ENCODE results near the gene SH3RF3. TPM values are rescaled to one million over a fixed set of nuclear protein-coding genes. Genes with fewer than 3 reads are reported as not detected.

SH3RF3 gene
- polyA plus RNA-seq, 4 donors = 4.5 to 6.4 (median 5.7) TPM

DNA sequence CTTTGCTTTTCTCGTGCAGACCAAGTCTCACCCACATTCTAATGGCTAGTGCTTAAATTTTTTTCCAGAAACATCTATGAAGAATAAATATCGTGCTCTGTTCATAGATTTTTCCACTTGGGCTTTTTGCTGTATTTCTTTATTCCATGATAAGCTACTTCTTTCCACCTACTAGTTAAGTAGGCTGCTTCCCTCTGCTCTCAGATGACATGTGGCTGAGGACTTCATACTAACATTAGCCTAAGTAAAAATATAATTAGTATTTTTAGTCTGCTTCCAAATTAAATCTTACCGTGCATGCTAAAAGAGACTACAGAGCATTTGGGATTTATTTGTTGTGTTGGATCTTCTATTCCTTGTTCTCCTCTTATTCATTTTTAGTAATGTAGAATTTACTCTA, 102.4 kb downstream of the SH3RF3 start:
- DNase-seq (ENCODE audit: low read depth in 4 of 4, low spot score in 2 of 4) = no peak

DNA sequence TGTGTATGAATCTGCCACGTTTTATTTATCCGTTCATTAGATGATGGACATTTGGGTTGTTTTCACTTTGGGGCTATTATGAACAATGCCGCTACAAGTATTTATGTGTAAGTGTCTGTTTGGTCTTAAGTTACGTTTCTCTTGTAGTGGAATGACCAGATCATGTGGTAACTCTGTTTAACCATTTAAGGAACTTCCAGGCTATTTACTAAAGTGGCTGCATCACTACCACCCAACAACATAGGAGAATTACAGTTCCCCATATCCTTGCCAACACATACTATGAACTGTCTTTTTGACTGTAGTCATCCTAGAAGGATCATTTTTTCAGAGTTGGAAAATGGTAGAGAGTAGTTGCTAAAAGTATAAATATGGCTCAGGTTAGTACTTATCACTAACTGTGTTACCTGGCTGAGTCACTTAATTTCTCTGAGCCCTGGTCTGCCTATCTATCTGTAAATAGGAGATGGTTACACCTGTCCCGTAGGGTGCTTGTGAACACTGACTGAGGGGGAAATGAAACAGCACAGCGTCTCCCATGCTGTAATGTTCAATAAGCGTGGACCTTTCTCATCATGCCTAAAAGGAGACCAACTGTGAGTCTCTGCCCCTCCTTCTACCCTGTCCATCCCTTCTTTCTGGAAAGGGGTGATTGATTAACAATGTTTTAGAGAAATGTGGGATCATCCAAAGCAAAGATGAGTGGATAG, 103.1 kb downstream of the SH3RF3 start:
- DNase-seq (ENCODE audit: low read depth in 4 of 4, low spot score in 2 of 4) = no peak

DNA sequence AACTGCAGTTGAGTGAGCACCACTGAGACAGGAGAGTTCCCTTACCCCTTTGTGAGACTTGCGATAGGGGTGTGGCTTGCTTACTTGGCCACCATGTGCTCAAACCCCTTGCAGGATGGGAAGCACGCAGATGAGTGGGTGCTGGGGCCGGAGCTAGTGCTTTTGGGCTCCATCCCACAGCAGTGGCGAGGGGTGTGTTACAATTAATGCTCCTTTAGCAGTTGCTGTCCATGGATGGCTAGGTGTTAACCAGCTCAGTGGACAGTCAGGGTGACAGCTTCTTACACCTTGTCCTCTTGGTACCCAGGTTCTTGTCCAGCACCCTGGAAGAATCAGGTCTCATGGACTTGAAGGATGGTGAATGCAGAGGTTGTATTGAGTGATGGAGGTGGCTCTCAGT, 103.9 kb downstream of the SH3RF3 start:
- DNase-seq (ENCODE audit: low read depth in 4 of 4, low spot score in 2 of 4) = no peak

DNA sequence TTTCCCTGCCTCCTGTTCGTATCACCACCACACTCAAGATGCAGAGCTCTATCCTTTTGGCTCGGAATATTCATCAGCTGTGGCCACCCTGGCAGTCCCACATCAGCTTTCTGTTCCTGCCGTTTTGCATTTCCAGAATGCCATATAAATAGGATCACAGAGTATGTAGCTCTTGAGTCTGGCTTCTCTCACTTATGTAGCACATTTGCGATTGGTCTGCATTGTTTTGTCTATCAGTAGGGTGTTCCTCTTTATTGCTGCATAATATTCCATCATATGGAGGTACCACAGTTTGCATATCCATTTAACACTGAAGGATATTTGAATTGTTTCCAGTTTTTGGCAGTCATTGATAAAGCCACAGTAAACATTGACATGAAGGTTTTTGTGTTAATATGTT, 104.6 kb downstream of the SH3RF3 start:
- DNase-seq (ENCODE audit: low read depth in 4 of 4, low spot score in 2 of 4) = no peak

DNA sequence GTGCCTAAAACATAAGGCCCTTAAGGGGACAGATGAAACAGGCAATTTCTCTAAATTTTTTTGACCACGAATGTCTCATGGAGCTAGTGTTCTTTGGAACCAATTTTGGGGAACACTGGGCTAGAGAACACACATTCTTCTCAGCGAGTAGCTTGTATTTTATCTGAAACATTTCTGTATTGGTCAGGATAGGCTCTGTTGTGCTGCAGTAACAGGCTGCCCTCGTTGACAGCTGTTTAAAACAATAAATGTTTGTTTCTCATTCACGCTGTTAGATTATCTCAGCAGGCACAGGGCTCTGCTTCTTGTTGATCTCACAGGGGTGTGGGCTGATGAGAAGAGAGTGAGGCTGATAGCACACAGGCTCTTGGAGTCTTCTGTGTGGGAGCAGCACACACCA, 105.3 kb downstream of the SH3RF3 start:
- no peak for DNase-seq (ENCODE audit: low read depth in 4 of 4, low spot score in 2 of 4)

DNA sequence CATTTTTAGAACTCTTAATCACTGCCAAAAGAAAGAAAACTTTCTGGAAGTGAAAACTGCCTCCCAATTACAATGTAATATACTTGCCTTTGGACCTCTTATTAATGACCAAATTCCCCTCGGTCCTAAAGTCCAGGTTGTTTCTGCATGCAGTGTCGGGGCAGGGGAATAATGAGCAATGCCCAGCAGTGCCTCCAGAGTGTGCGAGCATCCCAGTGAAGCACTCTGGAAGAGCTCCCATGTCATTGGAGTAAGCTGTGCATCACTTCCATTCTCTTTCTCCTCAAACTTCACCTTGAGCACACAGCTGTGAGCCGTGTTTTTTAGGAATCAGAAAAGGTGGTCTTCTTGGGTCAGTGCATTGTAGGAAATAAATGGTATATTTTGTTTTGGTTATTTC, 107.1 kb downstream of the SH3RF3 start:
- DNase-seq (ENCODE audit: low read depth in 4 of 4, low spot score in 2 of 4) = no peak

DNA sequence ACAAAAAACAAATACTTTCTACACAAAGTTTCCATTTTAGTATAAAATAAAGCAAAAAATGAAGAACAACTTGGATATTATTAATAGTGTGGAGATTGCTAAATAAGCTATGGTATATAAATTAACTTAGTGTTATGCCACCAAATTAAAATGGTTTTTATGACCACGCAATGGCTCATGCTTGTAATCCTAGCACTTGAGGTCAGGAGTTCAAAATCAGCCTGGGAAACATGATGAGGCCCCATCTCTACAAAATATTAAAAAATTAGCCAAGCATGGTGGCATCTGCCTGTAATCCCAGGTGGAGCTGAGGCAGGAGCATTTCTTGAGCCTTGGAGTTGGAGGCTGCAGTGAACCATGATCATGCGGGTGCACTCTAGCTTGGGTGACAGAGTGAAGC, 108.8 kb downstream of the SH3RF3 start:
- DNase-seq (ENCODE audit: low read depth in 4 of 4, low spot score in 2 of 4) = no peak

DNA sequence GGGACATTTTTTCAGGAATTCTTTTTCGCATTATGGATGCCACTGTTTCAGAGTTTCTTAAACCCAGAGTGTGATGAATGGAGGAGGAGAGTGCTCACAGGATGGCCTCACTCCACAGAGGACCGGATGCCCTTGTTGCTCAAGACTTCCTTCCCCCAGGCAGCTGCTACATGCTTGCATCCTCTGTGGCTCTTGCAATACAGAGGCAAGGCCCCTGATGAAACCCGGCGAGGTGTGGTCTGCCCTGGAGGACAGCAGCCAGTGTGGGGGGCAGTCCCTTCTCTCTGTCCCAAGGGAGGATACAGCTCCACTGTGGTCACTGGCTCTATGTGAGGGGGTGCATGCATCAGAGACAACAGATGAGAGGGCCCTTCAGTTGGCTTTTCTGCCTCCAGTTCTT, 109.6 kb downstream of the SH3RF3 start:
- no peak for DNase-seq (ENCODE audit: low read depth in 4 of 4, low spot score in 2 of 4)

DNA sequence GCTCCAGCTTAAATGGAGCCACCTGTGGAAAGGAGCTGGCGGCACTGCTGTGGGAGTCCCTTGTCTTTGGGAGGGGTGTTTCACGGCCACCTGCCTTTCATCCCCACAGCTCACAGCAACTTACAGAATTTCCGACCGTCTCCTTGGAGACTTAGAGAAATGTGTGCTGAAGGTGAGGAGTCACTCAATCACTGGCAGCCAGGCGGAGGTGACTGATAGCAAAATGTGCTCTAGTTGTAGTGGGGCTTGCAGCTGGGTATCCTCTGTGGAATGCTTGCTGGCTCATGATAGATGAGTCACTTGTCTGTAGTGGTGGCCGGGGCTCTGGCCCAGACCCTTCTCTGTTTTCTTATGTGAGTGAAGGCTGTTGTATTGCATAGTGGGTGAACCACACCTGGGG, 110.7 kb downstream of the SH3RF3 start:
- DNase-seq (ENCODE audit: low read depth in 4 of 4, low spot score in 2 of 4) = no peak

DNA sequence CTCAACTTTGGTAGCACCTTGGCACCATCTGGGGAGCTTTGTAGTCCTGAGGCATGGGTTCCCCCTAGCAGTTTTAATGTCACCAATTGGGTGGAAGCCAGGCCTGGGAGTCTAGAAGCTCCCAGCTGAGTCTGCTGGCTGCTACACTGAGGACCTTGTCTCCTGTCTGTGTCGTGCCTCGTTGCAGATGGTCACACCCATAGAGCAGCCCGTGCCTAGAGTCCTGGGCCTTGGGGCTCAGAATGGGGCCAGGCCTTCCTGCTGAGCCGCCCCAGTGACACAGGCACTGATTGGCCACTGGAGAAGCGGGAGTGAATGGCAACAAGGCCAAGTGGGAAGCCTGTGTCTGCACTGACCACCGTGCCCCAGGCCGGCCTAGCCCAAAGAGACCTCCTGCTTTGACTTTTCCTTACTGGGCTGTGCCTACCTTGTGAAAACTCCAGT, 113.2 kb downstream of the SH3RF3 start:
- no peak for DNase-seq (ENCODE audit: low read depth in 4 of 4, low spot score in 2 of 4)

DNA sequence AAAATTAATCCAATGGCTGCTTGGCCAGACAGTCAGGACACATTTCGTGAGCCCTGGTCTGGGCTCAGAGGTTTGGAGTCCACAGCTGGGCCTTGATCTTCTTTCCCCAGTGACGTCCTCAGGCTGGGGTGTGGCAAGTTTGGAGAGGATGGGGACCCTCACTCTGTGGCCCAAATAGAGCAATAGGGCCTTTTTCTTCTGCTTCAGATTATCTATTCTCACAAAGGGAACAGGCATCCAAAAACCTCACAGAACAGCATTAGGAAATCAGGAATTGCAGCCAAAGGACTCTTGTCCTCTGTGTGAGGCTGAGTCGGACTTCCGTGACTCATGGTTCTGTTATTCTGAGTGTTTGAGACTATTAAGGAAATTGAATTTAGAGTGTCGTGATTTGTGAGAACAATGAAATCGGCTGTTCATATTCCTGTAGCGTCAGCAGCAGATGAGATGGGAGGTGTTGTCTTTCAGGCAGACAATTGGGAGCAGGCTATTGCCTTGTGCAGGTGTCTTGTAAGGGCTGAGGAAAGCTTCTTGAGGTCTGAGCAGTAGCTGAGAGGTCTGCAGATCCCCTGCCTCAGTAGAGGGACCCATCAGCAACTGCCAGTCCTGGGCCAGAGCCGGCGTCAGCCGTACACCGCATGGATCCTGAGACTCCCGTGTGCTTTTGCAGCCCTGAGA, 113.8 kb downstream of the SH3RF3 start:
- no peak for DNase-seq (ENCODE audit: low read depth in 4 of 4, low spot score in 2 of 4)

DNA sequence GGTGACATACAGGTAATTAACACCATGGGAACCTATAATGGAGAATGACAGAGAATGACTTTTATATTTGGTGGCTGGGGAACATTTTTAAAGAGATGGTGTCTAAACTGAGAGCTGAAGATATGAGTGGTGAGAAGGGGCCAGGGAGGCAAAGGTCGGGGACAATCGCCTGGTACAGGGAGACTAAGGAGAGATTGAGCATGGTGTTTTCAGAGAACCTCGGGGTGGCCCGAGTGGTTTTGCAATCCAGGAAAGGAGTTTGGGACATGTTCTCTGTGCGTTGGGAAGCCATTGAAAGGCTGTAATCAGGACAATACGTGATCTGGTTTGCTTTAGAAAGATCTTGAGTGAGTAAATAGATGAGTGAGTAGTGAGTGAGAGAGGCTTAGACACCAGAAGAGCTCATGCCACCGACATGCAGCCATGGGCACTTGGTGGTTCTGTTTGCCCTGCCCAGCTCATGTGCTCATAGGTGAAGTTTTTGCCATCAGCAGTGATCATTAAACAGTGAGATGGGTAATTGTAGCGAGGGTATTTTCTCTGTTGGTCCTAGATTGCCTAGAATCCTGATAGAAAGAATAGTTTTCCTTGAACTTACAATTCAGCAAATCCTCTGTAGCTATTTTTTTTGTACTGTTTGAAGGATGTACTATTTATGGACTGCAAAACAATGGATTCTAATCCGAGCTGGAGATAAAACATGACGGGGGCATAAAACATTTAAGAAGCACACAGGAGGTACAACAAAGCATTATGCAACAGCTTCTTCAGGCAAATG, 114.7 kb downstream of the SH3RF3 start:
- no peak for DNase-seq (ENCODE audit: low read depth in 4 of 4, low spot score in 2 of 4)

DNA sequence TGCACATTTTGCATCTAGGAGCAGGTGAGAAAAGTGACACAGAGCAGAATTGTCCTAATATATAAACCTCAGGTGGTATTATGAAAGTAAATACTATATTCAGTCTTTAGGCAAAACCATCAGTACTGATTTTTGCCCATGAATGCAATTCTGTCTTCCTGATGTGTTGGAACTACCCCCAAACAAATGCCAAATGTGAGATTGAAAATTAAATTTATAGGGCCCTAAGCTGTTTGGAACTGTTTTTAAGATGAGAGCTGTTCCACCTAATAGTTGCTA, 115.2 kb downstream of the SH3RF3 start:
- no peak for DNase-seq (ENCODE audit: low read depth in 4 of 4, low spot score in 2 of 4)

DNA sequence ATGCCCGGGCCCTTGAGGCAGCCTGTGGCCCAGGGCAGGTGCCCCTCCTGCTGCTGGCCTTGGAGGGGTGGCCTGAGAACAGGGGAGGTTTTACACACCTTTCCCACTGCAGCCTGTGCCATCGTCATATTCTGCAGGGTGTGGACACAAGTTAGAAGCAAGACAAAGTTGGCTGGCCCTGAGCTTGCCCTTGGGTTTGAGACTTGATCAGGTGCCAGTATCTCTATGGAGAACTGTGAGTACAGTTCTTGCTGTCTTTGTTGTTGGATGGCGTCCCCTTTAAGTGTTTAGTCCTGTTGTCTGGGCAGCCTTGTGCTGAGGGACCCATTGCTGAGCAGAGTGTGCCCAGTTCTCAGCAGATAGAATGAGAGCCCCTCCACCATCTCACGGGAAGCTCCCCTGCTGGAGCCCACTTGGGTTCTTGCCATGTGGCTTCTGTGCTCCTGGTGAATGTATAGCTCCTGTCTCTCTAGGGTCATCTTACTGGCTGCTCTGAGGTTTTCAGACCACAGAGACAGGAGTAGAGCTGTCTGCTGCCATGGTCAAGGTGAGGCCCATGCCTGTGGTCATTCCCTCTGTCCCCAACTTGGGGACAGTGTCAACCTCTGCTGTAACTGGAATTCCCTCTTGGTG, 115.9 kb downstream of the SH3RF3 start:
- no peak for DNase-seq (ENCODE audit: low read depth in 4 of 4, low spot score in 2 of 4)

DNA sequence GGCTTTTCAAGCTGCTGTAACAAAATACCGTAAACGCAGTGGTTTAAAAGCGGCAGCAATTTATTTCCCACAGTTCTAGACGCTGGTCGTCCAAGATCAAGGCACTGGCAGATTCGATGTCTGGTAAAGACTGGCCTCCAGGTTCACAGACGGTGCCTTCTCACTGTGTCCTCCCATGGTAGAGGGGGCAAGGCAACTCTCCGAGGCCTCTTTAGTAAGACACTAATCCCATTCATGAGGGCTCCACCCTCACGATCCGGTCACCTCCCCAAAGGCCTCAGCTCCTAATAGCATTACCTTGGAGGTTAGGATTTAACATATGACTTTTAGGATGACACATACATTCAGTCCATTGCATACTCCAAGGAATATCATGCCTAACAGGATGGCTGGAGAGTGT, 117.2 kb downstream of the SH3RF3 start:
- no peak for DNase-seq (ENCODE audit: low read depth in 4 of 4, low spot score in 2 of 4)

DNA sequence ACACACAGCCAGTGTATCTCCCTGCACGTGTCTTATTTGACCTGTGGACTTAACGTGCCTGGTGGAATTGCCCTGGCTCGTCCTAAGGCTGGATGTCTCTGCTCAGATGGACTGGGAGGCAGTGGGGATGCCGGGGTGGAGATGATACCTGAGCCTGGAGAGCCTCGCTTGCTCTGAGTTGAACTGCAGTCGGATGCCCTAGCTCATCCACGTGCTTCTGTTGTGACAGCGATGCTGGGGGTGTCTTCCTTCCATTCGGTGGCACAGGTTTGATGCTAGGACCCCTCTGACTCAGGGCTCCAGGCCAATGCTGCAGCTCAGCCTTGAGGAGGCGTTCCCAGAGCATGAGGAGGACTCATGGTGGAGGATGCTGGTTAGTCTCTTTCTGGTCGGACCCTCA, 117.6 kb downstream of the SH3RF3 start:
- no peak for DNase-seq (ENCODE audit: low read depth in 4 of 4, low spot score in 2 of 4)

DNA sequence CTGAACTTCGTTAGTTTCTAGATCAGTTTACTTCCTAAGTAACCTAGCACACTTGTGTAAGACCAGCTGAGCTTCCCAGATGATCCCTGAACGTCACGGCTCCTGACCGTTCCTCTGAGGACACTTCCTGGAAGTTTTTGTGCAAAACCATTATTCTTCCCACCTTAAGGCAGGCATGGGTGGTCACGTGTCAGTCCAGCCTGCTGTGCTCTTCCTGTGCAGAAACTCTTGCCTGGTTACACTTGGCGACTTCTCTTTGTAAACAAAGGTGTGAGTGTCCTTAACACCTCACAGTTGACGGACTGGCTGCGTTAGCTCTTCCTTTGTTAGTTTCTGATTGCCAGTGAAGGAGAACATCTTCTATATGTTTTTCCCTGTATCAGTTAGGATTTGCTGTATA, 118.3 kb downstream of the SH3RF3 start:
- no peak for DNase-seq (ENCODE audit: low read depth in 4 of 4, low spot score in 2 of 4)

DNA sequence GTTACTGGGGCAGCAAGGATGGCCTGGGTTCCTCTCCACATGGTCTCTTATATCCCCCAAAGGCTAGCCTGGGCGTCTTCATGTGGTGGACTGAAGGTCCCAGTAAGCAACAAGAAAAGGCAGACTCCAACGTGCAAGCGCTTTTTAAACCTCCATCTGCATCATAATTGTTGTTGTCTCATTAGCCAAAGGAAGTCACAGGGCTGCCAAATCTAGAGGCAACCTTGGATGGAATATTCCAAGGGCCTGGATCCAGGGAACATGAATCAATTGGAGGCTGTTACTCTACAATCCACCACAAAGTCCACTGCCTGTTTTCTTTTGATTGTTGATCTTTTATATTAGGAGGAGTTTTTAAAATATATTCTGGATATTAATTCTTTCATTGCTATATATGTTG, 118.8 kb downstream of the SH3RF3 start:
- DNase-seq (ENCODE audit: low read depth in 4 of 4, low spot score in 2 of 4) = no peak

DNA sequence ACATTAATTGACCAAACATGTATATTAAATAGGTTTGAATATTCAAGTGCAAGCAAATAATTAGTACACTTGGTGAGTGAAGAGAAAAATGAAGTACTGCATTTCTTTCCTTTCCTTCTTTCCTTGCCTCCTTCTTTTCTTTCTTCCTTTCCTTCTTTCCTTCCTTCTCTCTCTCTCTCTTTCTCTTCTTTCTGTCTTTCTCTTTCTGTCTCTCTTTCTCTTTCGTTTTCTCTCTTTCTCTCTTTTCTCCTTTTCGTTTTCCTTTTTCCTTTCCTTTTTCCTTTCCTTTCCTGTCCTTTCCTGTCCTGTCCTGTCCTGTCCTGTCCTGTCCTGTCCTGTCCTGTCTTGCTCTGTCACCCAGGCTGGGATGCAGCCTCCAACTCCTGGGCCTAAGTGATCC, 119.6 kb downstream of the SH3RF3 start:
- DNase-seq (ENCODE audit: low read depth in 4 of 4, low spot score in 2 of 4) = no peak

DNA sequence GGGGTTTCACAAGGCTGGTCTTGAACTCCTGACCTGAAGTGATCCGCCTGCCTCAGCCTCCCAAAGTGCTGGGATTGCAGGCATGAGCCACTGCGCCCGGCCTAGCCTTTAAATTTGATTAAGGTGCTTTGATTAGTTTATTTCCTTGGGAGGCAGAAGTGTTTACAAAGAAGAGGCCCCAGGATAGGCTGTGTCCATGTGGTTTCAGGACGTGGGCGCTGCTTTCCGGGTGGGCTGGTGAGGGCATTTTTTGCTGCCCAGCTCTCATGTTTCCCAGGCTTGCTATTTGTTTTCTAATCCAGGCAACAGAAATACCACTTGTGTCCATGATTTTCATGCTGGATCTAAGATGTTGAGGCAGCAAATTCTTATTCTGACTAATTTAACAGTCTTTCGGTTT, 124.2 kb downstream of the SH3RF3 start:
- DNase-seq (ENCODE audit: low read depth in 4 of 4, low spot score in 2 of 4) = no peak

DNA sequence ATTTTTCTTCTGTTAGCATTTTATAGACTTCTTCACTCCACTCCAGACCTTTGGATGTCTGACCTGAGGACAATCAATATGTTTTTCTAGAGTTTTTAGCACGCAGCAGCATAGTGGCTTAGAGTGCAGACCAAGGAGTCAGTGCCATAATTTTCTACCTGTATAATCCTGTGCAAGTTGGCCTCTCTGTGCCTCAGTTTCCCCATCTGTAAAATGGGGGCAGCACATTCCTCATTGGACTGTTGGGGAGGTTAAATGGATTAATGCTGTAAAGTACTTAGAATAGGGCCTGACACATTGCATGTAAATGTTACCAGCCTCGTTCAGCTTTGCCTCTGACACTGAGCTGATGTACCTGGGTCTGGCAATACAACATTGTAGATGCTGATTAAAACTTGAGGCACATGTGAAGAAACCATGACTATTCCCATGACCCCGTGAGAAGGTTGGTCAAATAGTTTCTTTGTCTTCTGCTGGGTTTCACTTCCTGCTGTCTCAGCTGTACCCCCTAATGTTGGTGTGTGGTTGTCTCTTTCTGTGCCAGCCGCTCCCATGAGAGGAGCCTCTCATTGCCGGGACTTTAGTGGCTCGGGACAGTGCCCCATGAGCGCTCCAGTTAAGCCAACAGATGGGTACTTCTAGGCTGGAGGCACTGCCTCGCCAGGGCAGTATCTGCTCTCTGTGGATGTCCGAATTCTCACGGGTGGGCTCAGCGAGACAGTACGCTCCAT, 125.3 kb downstream of the SH3RF3 start:
- no peak for DNase-seq (ENCODE audit: low read depth in 4 of 4, low spot score in 2 of 4)
